Activated gamma-delta T cell treated with Interleukin-2 at 50 U/mL for 16 hours (primary cell): Measurements from ENCODE around the gene SNX9.
"Not testable (repeated sequence)": the region's sequence is repeated elsewhere in the genome, so short reads cannot be mapped to it uniquely, and the experiment has no call there.

Experiments used
- DNase-seq: peaks from one replicate; pipeline ENCODE4 v3.0.0-alpha.2; 2020

SNX9 gene

DNA sequence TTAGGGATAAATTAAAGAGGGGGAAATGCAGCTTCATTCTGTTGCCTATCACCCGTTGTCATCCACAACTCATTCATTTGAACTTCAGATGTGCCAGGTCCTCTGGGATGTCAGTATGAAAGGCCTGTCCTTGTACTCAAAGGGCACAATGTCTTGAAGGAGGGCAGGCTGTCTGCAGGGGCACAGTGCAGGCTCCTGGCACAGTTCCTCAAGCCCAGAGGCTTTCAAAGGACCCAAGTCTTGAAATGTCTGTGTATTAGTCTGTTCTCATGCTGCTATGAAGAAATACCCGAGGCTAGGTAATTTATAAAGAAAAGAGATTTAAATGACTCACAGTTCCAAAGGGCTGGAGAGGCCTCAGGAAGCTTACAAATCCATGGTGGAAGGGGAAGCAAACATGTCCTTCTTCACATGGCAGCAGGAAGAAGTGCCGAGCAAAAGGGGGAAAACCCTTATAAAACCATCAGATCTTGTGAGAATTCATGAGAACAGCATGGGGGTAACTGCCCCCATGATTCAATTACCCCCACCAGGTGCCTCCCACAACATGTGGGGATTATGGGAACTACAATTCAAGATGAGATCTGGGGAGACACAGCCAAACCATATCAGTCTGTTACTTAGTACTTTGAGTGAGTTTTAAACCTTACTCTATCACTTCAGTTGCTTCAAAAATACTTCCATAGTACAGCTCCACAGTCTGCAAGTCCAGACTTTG, 9.4 kb downstream of the SNX9 start:
- no peak for DNase-seq

DNA sequence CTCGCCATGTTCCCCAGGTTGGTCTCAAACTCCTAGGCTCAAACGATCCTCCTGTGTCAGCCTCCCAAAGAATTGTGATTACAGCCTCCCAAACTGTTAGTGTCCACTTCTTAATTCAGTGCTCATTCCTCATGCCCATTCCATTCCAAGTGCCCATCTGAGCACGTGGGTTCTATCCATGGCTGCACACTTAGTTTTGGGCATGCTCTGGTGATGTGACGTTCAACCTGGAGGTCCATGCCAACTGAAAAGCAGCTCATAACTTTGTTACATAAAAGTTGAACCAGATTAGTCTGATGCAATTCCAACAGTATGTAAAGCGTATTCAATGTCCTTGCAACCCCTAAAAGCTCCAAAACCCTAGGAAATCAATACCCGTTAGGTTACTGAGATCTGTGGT, 11.5 kb downstream of the SNX9 start:
- no peak for DNase-seq

DNA sequence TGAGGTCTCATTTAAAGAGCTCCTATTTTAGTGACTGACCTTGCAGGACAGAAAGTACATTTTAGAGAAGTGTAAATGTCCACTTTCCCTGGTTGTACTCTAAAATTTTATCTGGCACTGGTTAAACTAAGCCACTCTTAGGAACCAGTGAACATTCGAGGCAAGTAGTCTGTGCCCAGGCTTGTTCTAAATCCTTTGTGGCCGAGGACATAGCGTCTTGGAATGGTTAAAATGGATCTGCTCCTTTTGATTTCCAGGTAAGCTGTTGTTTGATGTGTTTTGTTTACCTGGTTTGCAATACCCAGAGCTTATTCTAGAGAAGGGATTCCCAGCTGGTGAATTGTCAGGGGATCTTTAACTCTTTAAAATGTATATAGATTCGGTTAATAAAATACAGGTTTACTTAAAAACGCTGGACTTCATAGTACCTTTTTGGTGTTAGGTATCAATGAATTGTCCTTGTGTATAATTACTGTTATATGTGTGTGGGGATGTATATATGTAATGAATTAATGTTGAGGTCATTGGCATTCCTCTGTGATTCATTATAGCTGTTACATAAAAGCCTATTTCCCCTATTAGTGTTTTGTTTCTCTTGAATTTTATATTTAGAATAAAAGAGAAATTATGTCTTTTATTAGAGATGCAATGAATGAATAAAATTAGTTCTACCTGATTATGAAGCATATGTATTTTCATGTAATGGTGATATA, 15.8 kb downstream of the SNX9 start:
- no peak for DNase-seq

DNA sequence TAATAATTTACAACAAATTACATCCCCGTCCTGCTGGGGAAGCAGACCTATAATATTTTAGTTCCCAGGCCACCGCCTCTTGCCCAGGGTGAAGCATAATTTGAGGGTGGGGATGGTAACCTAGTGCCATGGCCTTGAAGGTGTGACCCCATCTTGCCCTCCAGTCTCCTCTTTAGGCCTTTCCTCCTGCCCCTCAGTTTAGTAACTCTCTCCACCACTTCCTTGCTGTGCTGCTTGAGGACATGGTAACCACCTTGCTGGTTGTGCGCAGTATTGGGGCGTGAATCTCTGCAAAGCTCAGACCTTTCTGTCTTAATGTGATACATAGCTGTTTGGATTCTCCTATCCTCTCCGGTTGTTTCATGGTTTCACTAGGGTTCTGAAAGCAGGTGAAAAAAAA, 16.6 kb downstream of the SNX9 start:
- no peak for DNase-seq

DNA sequence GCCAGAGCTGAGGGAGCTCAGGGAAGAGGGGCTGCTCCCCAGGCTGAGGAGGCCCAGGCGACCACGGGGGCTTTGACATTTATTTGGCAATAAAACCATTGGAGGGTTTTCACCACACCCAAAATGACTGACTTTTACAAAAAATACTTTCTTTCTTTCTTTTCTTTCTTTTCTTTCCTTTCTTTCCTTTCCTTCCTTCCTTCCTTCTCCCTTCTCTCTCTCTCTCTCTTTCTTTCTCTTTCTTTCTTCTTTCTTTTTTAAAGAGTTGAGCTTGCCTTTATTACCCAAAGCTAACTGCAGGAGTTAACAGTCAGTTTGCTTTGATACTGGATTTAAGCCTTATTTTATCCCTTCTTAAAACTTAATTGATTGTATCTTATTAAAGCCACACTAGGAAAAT, 17.2 kb downstream of the SNX9 start:
- DNase-seq: no peak

DNA sequence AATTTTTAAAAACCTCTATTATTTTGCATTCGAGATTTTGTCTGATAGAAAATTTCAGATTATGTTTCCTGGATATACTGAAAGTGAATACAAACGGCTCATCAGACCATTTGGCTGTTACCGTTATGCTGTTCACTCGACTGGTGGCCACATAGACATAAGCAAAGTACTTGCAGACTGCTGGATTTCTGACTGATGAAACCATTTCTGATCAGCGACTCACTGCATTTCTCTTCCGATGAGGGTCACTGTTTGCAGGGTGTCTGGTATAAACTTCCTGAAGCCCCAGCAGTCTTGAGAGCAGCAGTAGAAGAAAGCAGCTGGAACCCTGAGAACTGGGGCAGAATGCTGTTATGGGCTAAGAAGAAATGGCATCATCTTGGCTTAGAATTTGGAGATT, 17.7 kb downstream of the SNX9 start:
- DNase-seq: no peak

DNA sequence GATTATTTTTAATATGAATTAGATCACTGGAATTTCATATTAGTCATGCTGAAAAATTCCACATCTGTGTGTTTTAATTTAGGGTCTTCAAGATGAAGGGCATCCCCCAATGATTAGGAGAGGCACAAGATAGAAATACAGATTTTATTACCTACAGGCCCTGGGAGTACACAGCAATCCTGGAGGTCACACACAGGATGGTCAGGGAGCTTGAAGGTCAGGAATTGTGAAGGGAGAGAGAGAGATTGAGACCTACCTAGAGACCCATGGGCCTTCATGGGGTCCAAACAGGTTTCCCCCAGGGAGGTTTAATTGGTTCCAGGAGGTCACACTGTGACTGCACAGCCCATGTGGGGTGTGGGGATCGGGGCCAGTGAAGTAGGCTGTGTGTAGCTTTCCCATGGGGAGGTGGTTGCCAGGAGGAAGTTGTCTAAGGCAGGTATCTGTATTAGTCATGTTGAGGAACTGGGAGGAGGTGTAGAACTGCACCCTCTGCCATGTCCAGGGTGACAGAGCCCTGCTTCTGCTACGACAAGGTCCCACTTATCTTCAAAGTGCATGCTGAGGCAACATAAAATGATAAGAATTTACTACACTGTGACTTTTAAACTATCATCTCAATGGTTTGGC, 18.3 kb downstream of the SNX9 start:
- no peak for DNase-seq

DNA sequence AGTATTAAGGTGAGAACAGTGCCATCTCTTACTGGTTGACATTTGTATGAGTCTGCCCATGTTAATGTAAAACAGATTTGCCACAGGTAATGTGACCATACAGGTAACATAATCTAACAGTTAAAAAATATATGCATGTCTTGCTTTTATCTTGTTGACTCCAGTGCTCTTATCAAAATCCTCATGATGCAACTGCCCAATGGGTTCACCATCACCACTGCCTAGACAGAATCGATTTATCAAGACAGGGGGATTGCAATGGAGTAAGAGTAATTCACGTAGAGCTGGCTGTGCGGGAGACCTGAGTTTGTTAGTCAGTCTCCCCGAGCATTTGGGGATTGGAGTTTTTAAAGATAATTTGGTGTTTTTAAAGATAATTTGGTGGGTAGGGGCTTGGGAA, 19.2 kb downstream of the SNX9 start:
- DNase-seq: no peak

DNA sequence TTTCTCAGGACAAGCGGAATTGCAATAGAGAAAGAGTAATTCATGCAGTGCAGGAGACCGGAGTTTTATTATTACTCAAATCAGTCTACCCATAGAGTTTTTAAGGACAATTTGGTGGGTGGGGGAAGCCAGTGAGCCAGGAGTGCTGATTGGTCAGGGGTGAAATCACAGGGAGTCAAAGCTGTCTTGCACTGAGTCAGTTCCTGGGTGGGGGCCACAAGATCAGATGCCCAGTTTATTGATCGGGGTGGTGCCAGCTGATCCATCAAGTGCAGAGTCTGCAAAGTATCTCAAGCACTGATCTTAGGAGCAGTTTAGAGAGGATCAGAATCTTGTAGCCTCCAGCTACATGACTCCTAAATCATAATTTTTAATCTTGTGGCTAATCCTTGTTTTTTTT, 21.1 kb downstream of the SNX9 start:
- not testable (repeated sequence) for DNase-seq

DNA sequence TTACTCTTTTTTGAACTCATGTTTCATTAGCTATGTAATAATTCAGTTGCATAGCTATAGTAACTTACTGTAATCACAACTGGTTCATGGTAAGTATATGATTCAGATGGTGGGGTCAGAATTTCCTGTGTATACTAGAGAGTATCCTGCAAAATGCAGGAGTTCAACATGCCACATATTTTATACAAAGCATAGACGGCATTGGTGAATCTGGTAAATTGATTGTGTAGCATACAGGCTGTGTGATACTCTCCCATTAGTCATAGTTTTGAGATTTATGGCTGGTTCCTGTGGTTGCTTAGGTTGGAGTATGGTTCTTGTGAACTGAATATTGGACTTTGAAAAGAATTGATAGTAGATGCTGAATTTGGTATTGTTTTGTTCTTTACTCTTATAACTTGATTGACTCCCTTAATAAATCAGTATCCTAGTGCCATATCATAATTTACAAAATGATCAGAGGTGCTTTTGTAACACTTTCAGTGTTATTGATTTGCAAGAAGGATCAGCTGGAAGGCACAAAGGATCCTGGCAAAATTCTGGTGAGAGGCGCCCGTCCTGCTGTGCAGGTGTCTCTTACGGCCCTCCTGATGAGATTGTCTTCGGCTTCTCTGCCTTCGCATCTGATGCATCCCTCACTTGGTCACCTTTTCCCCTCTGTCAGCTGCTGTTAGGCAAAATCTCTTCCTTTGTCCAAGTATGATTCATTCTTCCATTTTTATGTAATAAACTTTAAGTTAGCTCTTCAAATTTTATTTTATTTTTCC, 22.6 kb downstream of the SNX9 start:
- no peak for DNase-seq

DNA sequence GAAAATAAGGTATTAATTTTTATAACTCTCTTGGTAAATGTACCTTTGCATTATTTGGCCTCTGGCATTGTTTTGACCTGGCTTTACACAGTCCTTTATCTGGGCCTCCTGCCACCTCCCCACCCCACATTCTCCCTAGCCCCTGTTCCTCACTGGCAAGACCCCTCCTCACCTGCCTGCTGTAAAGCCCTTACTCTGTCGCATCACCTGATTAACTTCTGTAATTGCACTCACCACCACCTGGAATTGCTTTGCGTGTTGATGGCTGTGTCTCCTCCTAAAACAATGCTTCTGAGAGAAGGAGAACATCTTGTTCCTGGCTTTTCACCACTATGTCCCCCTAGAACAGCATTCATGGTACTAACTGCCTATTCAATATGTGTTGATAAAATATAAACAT, 24.8 kb downstream of the SNX9 start:
- no peak for DNase-seq

DNA sequence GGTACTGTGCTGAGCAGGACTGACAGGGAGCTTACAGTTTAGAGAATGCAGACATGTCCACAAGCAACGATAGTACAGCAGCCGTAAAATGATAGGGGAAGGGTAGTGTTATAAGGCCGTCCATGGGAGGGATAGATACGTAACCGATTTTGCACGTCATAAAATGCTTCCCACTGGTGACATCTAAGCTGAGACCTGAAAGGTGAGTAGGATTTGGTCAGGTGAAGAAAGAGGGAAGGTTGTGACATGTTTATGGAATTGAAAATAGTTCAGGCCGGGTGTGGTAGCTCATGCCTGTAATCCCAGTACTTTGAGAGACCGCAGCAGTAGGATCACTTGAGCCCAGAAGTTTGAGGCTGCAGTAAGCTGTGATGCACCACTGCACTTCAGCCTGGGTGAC, 25.6 kb downstream of the SNX9 start:
- no peak for DNase-seq

DNA sequence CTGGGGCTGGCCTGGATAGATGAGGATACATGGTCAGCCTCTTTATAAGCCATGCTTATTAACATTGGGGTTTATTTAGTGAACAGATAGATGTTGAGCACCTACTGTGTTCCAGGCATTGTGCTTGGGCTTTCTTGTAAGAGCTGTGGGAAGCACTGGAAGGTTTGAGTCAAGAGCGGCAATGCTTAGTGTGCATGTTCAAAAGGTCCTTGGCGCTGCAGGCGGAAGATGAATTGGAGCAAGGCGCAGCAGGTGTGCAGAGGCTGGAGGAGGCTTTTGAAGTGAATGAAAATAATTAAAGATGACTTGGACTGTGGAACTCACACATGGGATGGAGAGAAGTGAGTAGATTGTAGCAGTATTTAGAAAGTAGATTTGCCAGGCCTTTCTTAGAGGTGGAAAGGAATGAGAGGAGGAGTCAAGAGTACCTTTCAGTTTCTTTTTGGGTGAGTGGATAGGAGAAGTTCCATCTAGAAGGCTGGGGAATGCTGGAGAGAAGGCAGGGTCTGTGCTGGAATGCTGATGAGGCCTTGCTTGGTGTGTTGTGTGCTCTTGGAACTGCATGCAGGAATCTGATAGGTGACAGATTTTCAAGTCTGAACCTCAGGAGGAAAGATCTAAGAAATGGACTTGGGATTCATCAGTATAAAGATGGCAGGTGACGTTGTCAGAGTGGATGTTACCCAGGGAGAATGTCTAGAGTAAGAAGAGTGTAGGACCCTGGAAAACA, 26.4 kb downstream of the SNX9 start:
- DNase-seq: no peak

DNA sequence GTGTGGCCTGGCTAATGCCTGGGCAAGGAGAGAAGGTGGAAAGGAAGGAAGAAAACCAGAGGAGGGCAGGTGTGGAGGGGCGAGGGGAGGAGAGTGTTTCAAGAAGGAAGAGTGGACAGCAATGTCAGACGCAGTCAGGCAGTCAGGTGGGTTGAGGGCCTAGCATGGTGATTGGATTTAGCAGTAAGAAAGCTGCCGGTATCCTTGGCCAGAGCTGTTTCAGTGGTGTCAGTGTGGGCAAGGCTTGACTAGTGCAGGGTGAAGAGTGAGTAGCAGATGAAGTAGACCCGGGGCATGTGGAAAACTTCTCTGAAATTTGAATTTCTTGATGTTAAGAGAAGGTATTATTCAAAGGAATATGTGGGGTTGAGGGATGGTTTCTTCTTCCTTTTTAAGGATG, 27.0 kb downstream of the SNX9 start:
- no peak for DNase-seq

DNA sequence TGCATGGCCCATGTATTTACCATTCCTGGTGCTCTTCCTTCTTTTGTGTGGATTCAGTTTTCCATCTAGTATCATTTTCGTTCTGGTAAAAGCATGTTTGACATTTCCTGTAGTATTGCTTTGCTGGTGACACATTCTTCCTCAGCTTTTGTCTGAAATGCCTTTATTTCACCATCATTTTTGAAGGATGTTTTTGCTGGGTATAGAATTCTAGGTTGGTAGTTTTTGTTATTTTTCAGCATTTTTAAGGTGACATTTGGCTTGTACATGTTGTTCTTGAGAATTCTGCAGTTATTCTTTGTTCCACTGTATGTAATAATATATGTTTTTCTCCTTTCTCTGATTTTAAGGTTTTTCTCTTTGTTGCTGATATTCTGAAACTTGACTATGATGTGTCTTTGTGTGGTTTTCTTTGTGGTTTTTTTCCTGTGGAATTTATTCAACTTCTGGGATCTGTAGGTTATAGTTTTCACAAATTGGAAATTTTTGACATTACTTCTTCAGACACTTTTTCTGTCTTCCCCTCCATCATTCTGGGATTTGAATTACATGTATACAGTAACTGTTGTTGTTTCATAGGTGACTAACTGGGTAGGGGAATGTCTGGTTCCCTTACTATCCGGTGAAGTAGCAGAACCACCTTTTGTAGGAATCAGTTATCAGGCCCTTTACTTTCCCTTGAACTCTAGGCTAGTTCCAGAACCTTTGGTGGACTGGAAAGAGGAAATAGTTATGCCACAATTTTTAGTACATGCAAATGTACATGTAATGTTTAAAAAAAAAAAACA, 30.2 kb downstream of the SNX9 start:
- no peak for DNase-seq

DNA sequence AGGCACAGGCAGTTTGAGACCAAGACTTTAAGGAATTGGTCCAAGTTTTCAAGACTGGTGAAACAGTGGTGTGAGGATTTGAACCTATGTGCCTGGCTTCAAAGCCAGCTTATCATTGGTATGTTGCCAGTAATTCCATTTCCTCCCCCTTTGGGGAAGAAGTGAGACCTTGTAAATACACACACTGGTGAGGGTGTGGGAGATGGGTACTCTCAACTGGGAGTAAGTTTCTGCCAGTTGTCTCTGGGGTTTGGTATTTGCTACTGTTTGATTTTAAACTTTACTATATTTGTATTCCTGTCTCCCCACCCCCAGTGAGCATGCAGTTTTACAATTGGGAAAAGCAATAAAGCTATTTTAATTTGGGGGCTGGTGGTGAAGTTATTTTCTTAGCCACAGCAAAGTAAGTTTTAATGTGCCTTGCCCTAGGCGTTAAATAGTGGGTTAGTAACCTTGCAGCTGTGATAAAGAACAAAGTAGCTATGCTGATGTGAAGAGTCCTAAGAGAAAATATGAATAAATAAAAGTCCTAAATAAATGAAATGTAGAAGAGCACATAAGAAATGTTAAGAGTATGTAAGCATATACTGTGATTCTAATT, 31.0 kb downstream of the SNX9 start:
- DNase-seq: no peak

DNA sequence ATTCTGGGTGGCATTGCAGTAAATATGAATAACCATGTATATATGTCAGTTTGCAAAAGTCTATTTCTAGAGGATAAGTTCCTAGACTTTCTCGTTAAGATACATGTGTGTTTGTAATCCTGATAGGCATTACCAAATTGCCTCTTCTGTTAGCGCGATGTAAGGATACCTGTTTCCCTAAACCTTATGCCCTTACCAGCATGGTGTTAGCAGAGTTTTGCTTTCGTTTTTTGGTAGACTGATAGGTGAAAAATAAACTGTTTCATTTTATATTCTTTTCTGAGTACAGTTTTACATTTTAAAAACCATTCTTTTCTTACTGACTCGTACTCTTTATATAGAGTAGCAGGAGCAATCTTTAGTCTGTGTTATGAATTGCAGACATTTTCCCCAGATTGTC, 32.3 kb downstream of the SNX9 start:
- DNase-seq: no peak

DNA sequence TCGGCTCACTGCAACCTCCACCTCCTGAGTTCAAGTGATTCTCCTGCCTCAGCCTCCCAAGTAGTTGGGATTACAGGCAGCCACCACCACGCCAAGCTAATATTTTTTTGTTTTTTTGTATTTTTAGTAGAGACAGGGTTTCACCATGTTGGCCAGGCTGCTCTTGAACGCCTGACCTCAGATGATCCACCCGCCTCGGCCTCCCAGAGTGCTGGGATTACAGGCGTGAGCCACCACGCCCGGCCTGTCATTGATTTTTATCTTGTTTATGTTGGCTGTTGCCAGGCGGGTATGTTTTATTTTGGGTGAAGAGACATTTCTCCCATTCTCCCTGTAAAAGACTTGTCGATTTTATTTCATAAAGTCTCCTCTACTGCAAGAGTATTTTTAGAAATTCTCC, 32.8 kb downstream of the SNX9 start:
- DNase-seq: not testable (repeated sequence)

DNA sequence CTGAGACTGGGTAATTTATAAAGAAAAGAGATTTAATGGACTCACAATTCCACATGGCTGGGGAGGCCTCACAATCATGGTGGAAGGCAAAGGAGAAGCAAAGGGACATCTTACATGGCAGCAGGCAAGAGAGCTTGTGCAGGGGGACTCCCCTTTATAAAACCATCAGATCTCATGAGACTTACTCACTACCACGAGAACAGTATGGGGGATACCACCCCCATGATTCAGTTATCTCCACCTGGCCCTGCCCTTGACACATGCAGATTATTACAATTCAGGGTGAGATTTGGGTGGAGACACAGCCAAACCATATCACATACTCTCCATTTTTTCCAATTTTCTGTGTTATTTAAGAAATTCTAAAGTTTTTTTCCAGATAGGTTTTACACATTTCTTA, 35.6 kb downstream of the SNX9 start:
- not testable (repeated sequence) for DNase-seq

DNA sequence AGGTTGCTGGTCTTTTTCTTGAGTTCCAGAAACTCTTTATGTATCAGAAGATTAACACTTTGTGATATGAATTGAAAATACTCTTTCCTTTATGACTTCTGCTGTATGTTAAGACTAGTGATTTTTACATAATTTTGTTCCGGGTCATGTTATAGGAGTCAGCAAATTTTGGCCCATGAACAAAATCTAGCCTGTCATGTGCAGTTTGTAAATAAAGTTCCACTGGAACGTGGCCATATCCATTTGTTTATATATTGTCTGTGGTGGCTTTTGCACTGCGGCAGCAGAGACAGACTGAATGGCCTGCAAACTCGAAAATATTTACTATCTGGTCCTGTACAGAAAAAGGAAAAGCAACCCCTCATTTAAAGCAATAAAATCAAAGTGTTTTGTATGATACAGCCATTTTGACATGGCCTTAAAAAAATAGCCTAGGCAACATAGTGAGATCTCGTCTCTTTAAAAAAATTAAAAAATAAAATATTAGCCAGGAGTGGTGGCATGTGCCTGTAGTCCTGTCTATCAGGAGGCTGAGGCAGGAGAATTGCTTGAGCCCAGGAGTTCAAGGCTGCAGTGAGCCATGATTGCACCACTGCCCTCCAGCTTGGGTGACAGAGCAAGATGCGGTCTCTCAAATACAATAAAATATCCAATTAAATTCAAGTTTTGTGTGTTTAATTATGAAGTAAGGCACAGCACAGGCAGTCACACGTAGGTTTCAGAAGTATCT, 36.9 kb downstream of the SNX9 start:
- DNase-seq: no peak

DNA sequence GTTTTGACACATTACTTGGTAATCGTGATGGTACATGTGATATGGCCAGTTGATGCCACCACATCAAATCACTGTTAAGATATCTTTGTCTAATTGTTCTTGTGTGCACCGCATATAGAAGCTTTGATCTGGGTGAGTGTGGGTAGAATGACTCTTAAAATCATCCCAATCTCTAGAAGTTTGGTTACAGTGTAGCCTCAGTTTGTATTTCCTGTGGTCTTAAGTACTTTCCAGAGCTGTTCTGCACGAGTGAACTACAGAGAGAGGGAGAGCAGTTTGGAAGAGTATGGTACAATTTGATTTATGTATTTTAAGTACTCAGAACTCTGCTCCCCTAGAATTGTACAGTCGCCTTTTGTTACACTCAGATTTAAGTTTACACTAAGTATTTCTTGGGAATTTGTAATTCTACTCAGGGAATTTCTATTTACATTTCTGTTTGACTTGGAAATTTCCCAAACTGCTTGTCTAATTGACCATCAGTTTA, 37.5 kb downstream of the SNX9 start:
- DNase-seq: no peak
